HG02852 (cell line): ENCODE measurements around the gene KAT6B.
"Not testable (repeated sequence)": the region's sequence is repeated elsewhere in the genome, so short reads cannot be mapped to it uniquely, and the experiment has no call there.

Experiments used
- ATAC-seq: cut with Tn5 transposase; IDR thresholded peaks from one replicate; pipeline ENCODE4 v1.9.1; 2021; ENCODE audit warnings: mild to moderate bottlenecking, moderate library complexity; ENCODE audit not compliant: unreplicated experiment

KAT6B gene

GRCh38 chr10:74826142-74827044, at the start of gene KAT6B:
Gene KAT6B (plus strand): TSS chr10:74826600. CDS start chr10:74842858, 16,258 bp downstream.
- ATAC-seq, result peak; percentile 87

GRCh38 chr10:74778436-74779094, 47.8 kb upstream of the KAT6B start:
- no peak for ATAC-seq

GRCh38 chr10:74781870-74782269, 44.5 kb upstream of the KAT6B start:
- not testable (repeated sequence) for ATAC-seq

- no peak for ATAC-seq
Observed at GRCh38 chr10:74784462-74784861, 41.9 kb upstream of the KAT6B start.

GRCh38 chr10:74786126-74786525, 40.3 kb upstream of the KAT6B start:
- no peak for ATAC-seq

GRCh38 chr10:74787457-74787856, 38.9 kb upstream of the KAT6B start:
- no peak for ATAC-seq

- not testable (repeated sequence) for ATAC-seq
Observed at GRCh38 chr10:74791979-74792378, 34.4 kb upstream of the KAT6B start.

- ATAC-seq, result no peak
Observed at GRCh38 chr10:74792726-74793125, 33.7 kb upstream of the KAT6B start.

- ATAC-seq, result not testable (repeated sequence)
Observed at GRCh38 chr10:74793240-74793639, 33.2 kb upstream of the KAT6B start.

- no peak for ATAC-seq
Observed at GRCh38 chr10:74794531-74794930, 31.9 kb upstream of the KAT6B start.

GRCh38 chr10:74797550-74797949, 28.9 kb upstream of the KAT6B start:
- no peak for ATAC-seq

GRCh38 chr10:74799721-74800221, 26.6 kb upstream of the KAT6B start:
- ATAC-seq, result no peak

GRCh38 chr10:74801447-74801846, 25.0 kb upstream of the KAT6B start:
- no peak for ATAC-seq

- no peak for ATAC-seq
Observed at GRCh38 chr10:74808501-74808900, 17.9 kb upstream of the KAT6B start.

GRCh38 chr10:74810087-74810486, 16.3 kb upstream of the KAT6B start:
- ATAC-seq, result no peak

- no peak for ATAC-seq
Observed at GRCh38 chr10:74813381-74814259, 12.8 kb upstream of the KAT6B start.

- no peak for ATAC-seq
Observed at GRCh38 chr10:74814797-74815196, 11.6 kb upstream of the KAT6B start.

- no peak for ATAC-seq
Observed at GRCh38 chr10:74816824-74817498, 9.4 kb upstream of the KAT6B start.

- ATAC-seq, result no peak
Observed at GRCh38 chr10:74821501-74821900, 4.9 kb upstream of the KAT6B start.

GRCh38 chr10:74822101-74822500, 4.3 kb upstream of the KAT6B start:
- no peak for ATAC-seq
